Eye (tissue), 1 donor: ENCODE results near the gene MRPL23.

Source experiments
- DNase-seq: peaks from one replicate; pipeline ENCODE4 v3.0.0-alpha.2; 2015

The MRPL23 gene

DNA sequence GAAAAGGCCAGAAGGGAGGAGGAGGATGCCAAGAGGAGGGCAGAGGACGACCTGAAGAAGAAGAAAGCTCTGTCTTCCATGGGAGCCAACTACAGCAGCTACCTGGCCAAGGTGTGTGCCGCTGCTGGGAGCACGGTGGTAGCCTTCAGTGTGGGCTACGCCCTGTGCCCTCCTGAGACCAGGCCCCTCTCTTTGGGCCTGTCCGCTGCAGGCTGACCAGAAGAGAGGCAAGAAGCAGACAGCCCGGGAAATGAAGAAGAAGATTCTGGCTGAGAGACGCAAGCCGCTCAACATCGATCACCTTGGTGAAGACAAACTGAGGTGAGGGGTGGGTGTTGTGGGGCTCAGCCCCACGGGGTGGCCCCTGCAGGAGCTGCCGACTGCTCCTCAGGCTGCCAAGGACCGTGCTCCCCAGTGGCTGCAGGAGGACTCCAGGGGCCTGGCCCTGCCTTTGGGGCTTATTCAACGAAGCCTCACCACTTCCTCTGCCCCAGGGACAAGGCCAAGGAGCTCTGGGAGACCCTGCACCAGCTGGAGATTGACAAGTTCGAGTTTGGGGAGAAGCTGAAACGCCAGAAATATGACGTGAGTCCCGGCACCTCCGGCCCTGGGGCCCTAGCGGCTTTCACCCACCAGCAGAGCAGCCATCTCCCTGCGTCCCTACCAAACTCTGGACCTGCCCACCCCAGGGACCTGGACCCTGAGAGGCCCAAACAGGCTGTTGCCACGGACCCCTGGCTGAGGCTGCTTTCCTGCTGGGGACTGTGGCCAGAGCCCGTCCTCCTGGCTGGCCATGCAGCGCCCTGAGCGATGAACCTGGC, 12.6 kb upstream of the MRPL23 start:
- no peak for DNase-seq

DNA sequence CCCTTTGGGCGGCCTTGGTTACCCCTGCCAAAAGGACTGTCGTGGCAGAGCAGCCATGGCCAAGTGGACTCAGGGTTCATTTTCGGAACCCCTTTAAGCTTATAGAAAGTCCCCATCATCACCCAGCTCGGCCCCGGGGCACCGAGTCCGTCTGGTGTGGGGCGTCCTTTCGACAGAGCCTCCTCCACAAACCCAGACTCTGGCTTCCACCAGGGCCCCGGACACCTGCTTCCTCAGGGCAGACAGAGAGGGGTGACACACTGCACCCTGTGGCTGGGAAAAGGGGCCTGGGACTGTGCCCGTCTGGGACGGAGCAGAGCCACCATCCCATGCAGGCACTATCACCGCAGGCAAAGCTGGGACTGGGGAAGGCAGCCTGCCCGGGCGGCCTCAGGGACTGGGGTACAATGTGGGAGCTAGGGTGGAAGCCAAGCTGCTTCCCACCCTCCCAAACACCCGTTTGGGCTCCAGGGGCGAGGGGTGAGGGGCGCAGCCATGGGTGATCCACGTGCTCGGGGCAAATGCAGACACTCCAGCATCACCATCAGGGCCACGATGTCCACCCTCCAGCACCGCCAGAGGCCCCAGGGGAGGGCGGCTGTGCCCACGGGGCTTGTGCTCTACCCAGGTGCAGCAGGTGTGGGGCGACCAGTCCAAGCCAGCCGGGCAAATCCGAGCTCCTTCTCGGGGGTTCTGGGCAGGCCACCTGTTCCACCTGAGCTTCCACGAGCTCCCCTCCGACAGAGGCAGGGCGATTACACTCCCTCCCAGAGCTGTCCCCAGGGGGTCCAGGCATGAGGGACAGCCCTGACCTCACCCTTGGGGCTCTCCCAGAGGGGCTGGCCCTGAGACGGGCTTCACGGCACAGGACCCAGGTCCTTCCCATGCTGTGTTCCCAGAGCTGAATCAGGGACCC, 11.7 kb upstream of the MRPL23 start:
- DNase-seq = no peak

DNA sequence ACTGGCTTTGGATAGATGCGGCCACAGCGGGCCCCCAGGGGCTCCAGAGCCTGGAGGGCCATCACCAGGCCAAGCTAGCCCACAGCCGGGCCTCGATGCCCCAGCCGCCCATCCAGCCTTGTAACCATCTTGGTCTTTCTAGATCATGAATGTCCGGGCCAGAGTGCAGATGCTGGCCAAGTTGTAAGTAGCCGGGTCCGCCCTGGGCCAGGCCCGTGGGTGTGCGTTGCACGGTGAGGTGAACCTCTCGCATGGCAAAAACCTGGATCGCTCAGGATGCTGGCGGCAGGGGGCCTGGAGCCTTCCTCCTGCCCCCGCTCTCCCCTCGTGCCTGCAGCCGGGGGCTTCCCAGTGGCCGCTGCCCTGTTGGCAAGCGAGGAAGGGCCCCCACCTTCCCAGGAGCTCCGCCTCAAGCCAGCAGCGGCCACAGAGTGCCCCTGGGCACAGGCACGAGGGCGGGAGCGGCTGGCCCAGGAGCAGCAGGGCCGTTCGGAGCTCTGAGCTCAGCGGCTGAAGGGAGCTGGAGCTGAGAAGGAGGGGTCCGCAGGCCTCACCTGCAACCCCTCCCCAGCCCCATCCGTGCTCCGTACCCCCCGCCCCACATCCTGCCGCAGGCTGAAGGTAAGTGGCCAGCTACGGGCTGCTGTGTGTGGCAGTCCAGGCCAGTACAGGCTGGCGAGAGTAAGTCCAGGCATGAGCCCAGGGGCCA, 10.9 kb upstream of the MRPL23 start:
- DNase-seq = no peak

DNA sequence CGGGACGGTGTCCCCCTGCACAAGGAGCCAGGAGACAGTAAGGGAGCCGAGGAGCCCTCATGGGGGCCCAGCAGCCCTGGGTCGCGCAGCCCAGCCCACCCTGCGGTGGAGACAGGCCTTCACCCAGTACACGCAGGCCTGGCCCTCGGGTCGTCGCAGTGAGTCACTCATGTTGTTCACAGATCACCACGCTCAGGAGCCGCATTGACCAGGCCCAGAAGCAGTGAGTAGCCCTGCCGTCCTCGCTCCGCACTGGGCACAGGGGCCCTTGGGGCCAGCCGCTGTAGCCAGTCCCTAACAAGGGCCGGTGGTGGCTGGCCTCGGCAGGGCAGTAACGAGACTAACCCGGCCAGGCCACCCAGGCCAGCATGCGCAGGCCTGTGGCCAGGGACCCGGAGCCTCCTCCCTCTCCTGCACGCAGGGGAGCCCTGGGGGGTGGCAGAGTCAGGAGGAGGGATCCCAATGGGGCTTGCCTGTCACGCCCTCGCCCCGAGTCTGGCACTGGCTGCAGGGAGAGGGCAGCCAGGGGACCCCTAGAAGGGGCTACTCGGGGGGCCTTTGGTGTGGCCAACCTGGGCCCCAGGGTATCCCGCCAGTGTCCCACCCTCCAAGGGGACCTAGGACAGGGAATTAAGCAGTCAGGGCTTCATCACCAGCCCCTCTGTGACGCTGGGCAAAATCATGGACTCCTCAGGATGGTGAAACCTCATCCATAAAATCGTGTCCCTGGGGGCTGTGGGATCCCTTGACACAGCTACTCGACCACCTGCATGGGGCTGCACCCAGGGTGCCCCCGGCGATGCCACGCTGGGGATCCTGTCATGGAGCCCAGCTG, 10.1 kb upstream of the MRPL23 start:
- DNase-seq = no peak

DNA sequence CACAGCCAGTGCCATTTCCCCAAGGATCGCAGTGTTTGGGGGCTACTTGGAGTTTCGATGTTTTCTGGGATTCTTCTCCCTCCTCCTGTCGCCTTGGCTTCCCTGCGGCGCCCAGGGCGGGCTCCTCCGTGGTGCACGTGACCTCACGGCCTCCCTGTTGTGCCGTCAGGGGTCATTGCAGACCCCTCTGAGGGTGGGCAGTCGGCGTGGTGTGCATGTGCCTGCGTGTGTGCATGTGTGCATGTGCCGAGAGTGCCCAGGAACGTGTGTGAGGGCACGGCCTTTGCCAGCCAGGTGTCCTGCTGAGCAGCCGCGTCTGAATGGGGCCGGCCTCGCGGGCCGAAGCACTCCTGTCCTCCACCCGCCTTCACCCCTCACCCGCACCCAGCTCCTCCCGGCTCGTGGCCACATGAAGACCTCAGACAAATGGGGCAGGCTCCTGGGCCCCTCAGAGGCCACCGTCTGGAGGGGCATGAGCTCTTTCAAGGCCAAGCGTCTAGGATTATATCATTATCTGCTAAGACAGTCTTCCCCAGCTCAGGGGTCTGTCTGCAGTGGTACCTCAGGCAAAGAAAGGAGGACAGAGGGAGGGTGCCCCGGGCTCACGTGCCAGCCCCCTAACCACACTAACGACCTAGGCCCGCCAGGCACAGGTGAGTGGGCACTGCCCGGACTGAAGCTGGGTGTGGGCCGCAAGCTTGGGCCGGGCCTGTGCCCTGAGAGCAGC, 9.4 kb upstream of the MRPL23 start:
- no peak for DNase-seq

DNA sequence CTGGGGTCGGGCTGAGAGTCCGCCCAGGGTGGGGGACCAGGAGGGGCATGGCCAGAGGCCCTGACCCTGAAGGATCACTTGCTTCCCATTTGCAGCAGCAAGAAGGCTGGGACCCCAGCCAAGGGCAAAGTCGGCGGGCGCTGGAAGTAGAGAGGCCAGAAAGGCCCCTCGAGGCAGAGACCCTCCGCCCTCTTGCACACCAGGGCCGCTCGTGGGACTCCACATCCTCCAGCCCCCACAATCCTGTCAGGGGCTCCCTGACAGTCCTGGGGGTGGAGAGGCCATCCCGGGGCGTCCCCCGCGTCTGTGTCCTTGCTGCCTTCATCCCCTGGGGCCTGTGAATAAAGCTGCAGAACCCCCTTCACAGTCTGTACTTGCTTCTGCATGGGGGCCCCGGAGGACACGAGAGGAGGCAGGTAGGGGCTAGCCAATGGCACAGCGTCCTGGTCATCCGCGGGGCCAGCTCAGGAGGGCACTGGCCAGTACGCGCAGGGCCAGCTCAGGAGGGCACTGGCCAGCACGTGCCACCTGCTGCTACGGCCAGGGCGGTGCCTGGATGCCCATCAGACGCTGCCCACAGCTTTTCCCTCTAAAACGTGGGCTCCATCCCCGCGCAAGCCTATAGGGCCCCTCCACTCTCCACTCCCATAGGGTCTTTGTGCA, 8.7 kb upstream of the MRPL23 start:
- no peak for DNase-seq

DNA sequence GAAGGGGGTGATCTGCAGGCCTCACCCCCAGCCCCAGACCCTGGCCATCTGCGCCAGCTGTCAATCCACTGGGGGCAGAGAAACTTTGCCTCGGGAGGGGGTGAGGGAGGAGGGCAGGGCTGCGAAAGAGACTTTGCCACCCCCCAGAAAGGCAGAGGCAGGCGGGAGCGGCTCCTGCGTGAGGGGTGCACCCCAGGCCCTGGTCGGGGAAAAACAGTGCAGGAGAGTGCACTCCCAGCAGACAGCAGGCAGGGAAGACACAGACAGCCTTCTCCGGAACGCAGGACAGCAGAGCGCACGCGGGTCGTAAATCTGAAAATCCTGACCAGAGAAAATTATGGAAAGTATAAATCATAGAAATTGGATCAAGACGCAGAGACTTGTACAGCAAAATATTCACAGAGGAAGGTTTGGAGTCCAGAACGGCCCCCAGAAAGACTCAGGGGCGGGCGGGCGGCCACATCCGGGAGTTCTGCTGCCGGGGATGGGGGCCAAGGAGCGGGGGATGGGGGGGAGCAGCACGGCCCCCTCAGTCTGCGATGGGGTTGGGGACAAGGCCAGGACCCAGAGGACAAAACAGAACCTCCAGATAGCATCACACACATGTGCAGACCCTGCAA, 8.0 kb upstream of the MRPL23 start:
- DNase-seq = peak; percentile 58

DNA sequence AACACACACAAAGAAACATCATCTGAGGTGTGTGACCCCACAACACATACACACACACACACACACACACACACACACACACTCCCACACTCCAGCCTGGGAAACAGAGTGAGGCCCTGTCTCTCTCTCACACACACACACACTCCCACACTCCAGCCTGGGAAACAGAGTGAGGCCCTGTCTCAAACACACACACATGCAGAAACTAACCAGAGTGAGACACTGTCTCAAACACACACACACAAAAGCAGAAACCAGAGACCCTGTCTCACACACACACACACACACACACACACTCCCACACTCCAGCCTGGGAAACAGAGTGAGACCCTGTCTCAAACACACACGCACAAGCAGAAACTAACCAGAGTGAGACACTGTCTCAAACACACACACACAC, 7.3 kb upstream of the MRPL23 start:
- DNase-seq = peak; percentile 21

DNA sequence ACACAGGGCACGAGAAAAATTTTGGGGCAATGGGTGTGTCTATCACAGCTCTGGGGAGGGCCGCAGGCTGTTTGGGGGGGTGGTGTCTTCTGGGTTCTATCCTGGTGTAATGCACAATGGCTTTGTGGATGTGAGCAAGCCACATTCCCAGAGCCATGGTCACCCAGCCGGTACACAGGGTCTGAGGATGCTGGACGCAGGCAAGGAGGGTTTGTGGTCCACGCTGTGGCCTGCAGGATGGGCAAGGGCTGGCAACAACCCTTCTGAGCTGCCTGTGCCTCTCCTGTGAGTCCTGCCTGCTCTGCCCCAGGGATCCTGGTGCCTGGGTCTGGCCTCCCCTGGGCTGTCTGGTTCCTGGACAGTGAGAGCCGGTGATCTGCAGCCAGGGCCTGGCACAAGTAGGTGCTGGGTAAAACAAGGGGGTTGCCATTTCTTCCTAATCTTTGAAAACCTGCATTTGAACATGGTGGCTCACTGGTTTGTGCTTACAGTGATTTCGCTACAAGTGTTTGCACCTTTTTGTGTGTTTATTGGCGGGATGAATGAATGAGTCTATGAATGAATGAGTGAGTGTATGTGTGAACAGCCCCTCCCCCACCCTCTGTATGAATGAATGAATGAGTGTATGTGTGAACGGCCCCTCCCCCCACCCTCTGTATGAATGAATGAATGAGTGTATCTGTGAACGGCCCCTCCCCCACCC, 4.4 kb upstream of the MRPL23 start:
- peak; percentile 13 for DNase-seq

DNA sequence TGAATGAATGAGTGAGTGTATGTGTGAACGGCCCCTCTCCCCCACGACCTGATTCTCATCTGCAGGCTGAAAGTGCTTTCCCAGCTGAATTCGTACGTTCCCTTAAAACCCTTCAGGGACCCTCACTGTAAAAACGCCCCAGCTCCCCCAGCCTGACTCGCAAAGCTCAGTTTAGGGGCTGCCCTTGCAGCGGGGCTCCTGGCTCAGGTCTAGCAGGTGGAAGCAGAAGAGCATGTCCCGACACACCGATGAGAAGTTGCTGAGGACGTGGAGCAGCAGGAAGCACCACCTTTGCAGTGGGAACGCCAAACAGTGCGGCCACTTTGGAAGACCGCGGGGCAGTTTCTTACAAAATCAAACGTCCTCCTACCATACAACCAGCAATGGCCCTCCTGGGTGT, 3.6 kb upstream of the MRPL23 start:
- no peak for DNase-seq

DNA sequence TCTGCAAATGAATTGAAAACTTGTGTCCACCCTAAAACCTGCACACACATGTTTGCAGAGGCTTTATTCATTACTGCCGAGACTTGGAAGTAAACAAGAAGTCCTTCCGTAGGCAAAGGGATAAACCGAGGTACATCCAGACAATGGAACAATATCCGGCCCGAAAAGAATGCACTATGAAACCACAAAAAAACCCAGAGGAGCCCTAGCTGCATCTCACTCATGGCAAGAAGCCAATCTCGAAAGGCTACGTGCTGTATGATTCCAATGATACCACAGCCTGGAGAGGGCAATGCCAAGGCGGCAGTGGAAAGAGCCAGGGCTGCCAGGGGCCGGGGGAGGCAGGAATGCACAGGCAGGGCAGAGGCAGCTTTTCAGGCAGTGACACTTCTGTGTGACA, 3.2 kb upstream of the MRPL23 start:
- peak; percentile 16 for DNase-seq

DNA sequence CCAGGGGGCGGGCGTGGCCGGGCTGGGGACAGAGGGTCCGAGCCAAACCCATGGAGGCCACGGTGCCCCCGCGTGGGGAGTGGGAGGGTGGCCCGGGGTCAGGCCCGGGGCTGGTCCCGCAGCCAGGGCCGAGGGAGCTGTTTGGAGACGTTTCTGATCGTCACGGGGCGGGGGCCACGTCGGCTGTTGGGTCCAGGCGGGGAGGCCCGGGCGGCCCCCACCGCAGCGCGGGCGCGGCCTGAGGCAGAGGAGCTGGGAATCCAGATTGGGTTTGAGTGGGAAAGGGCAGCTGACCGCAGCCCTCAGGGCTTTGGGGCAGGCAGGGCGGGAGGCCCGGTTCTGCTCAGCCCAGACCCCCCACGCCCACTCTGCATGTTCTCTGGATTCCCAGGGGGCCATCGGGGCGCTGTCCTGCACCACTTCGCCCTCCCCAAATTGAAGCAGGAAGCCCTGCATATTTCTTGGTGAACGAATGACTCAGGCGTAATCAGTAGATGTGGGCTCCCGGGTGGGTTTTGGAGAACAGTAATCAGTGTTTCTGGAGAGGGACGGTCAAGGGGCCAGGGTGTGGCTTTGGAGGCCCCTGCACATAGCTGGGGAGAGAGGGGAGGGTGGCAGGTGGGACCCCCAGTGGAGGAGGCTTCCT, 583 bp downstream of the MRPL23 start:
- no peak for DNase-seq

DNA sequence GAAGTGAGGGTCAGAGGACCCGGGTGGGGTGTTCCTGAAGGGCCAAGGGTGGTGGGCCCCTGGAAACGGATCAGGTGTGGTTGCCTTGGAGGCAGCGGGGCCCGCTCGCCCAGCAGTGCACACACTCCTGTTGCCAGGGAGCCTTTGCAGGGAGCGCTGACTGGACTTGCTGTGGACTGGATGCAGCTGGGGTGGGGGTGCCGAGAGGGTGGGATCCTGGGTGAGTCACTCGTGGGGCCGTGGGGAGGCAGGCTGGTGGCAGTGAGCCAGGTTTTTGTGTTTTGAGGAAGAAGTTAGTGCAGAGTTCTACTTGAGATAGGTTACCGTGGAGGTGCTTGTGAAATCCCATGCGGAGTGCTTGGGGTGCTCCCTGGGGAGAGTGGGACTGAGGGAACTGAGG, 1.3 kb downstream of the MRPL23 start:
- no peak for DNase-seq

DNA sequence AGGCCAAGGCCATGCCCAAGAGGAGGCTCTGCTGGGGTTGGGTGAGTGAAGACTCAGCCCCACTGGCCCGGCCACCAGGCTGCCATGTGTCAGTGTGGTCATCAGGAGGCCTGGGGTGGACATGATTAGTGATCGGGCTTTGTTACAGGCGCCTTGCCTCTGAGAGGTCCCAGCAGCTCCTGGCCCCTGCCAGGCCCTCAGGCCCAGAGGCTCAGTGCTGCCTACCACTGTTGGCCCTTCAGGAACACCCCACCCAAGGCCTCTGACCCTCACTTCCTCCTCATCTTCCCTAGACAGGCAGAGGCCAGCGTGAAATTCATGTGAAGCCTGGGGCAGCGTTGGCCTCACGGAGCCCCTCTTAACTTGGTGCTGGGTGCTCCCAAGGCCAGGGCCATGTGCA, 2.2 kb downstream of the MRPL23 start:
- no peak for DNase-seq

DNA sequence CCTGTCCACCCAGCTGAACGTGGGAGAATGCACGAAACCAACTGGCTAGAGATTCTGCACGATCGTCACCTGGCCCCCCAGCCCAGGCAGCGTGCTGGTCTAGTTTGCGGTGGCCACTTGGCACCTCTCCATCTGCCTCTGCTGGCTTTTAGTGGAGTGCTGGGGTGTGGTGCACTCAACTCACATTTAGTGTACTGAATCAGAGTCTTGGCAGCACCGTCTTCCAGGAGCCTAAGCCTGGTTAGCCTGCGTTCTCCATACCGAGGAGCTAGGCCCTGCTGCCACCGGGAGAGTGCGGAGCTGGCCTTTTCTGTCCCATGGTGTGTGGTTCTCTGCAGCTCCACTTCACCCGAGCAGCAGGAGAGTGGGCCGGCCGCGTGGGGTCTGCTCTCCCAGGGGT, 2.8 kb downstream of the MRPL23 start:
- DNase-seq = no peak

DNA sequence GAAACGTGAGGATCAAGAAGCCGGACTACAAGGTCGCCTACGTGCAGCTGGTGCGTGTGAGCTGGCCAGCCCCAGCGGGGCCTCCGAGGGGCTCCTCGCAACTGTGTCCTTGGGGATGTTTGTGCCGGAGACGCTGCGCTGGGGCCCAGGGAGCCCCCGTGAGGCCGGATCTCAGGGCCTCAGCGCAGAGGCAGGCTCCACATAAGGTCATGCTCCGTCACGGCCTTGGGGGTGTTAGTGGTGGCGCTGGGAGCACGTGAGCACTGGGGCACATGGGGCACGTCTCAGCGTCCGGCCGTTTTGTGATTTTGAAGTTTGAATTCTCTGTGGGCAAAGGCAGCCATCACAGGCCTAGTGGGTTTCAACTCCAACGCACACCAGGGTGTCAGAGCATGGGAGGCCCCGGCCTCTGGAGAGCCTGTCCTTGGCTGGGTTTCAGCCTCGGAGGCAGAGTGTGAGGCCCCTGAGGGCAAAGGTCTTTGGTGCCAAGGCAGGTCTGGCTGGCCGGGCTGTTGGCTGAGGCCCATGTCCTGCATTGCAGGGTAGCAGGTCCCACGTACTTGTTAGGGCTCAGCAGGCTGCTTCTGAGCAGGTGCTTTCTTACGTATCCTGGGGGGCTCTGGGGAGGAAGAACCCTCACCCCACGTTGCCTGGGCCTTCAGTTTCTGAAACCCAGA, 5.8 kb downstream of the MRPL23 start:
- DNase-seq = no peak

DNA sequence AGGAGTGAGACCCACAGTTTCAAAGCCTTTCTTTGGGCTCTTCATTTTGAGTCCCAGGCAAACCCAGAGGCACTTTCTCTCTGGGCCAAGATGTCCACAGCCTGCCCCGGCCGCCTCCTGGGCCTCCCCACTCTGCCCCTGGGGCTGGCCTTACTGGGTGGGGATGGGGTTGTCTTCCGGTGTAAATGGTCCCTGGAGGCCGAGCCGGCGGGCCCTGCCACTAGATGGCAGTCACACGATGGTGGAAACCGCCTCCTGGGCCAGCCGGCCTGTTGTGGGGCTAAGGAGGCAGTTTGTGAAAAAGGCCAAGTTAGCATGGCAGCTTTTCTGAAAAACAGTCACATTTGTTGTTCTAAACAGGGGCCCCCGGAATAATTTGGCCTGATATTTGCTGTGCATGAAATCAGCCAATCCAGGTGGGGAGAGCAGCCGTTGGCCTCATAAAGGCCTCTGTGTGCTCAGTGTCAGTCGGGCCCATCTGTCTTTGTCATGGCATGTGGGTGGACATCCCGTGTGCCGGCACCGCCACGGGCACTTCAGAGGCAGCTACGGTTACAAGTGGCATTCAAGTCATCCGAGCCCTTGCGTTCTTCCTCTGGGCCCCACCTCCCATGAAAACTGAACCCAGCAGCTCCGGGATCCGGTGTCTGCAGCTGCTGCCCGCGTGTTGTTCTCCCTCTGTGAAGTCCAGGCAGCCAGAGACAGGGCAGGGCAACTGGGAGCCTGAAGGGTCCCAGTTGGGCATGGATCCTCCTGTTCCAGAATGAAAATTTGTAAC, 6.5 kb downstream of the MRPL23 start:
- DNase-seq = no peak

DNA sequence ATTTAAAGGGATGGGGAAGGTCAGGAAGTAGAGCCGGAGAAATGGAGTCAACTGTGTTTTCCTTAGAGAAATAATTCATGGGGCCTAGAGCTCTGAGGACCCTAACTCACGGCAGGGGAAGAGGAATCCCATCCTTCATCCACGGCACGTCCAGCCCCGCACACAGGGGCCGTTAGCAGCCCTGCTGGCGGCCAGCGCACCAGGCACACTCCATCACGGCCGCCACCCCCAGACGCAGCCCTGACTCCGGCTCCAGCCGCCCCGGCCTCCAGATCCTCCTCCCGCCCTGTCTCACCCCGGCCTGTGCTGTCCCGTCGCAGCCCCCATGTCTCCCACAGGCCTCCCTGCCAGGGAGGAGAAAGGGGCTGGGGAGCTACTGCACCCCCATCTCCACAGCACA, 11.2 kb downstream of the MRPL23 start:
- DNase-seq = no peak
